ENCODE results near the gene DPM2. TPM values are rescaled to one million over a fixed set of nuclear protein-coding genes. Genes with fewer than 3 reads are reported as not detected.

Gene DPM2
- total RNA-seq, 1 experiment from 2014 or later: 56.1 TPM

GRCh38 chr9:127968700-127969383 is 31.2 kb upstream of the DPM2 start:
- CTCF ChIA-PET: interaction anchor here (1.2 to 1.4 kb wide), 2 partner anchors 17 to 52 kb away, joined by 3 to 4 read pairs; no protein-coding TSS in a partner anchor
- TF ChIP-seq ESRRA (CRISPR knock-in tag; IDR thresholded peaks at IDR 0.05; ENCODE audit: borderline replicate concordance) (no peak), TP53 (CRISPR knock-in tag; IDR thresholded peaks at IDR 0.05) (no peak), NFYB (CRISPR knock-in tag; conservative IDR thresholded peaks at IDR 0.05; ENCODE audit: low read depth) (no peak), NR2C2 (CRISPR knock-in tag; IDR thresholded peaks at IDR 0.05) (no peak), ATF6 (CRISPR knock-in tag; IDR thresholded peaks at IDR 0.05) (no peak), RORB (CRISPR knock-in tag; IDR thresholded peaks at IDR 0.05) (no peak), CREB1 (CRISPR knock-in tag; IDR thresholded peaks at IDR 0.05) (no peak), HMGA2 (CRISPR knock-in tag; IDR thresholded peaks at IDR 0.05) (no peak), MXD4 (CRISPR knock-in tag; IDR thresholded peaks at IDR 0.05; ENCODE audit: borderline replicate concordance) (no peak), ETV6 (CRISPR knock-in tag; IDR thresholded peaks at IDR 0.05) (no peak)
- ATAC-seq (no peak), DNase-seq (ENCODE audit: low spot score) (no peak)
- Mint-ChIP-seq H3K27me3 (ENCODE audit: low read depth) (no peaks in the 10 kb centered on the region), H3K27ac (peak overlapping the region; percentile 47), H3K4me1 (peaks cover 75% of the 10 kb centered on the region), H3K36me3 (no peaks in the 10 kb centered on the region; the same call in 1 of the 2 replicates), H3K9me3 (no peaks in the 10 kb centered on the region), H3K4me3 (no peak overlapping the region)
- POLR2A ChIA-PET: no interaction called here

DNA sequence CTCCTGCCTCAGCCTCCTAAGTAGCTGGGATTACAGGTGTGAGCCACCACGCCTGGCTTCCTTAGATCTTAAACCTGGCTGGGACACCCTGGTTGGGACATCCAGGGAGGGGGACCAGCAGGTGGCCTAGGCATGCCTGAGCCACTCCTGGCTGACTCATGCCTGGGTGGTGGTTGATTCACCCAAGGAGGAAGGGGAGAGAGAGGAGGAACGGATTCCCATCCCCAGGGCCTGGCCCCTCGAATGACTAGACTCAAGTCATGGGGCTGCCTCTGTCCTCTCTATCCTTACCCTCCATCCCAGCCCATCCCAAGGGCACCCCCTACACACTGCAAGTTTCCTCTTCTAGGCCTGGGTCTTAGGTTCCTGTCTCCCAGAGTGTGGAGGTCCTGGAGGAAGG is 30.4 kb upstream of the DPM2 start:
- Mint-ChIP-seq H3K36me3 (no peaks in the 10 kb centered on the region; the same call in 1 of the 2 replicates), H3K27ac (peak overlapping the region; percentile 47), H3K4me1 (peaks cover 80% of the 10 kb centered on the region), H3K27me3 (ENCODE audit: low read depth) (no peaks in the 10 kb centered on the region), H3K9me3 (no peaks in the 10 kb centered on the region), H3K4me3 (no peak overlapping the region)
- ATAC-seq: no peak
- POLR2A ChIA-PET: interaction anchor here (0.6 kb wide), 1 partner anchor 420 kb away, joined by 4 read pairs; no protein-coding TSS in a partner anchor
- TF ChIP-seq, protein P1, sequence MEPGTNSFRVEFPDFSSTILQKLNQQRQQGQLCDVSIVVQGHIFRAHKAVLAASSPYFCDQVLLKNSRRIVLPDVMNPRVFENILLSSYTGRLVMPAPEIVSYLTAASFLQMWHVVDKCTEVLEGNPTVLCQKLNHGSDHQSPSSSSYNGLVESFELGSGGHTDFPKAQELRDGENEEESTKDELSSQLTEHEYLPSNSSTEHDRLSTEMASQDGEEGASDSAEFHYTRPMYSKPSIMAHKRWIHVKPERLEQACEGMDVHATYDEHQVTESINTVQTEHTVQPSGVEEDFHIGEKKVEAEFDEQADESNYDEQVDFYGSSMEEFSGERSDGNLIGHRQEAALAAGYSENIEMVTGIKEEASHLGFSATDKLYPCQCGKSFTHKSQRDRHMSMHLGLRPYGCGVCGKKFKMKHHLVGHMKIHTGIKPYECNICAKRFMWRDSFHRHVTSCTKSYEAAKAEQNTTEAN (CRISPR knock-in tag; IDR thresholded peaks at IDR 0.05): no peak
- TF ChIP-seq SMAD4 (CRISPR knock-in tag; IDR thresholded peaks at IDR 0.05) (no peak), ELF4 (CRISPR knock-in tag; IDR thresholded peaks at IDR 0.05; ENCODE audit: low read depth) (no peak), ZNF219 (CRISPR knock-in tag; IDR thresholded peaks at IDR 0.05; ENCODE audit: borderline replicate concordance) (no peak)
- TF ChIP-seq, protein P2, sequence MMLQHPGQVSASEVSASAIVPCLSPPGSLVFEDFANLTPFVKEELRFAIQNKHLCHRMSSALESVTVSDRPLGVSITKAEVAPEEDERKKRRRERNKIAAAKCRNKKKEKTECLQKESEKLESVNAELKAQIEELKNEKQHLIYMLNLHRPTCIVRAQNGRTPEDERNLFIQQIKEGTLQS (CRISPR knock-in tag; conservative IDR thresholded peaks at IDR 0.05): no peak
- DNase-seq (ENCODE audit: low spot score): no peak
- CTCF ChIA-PET: interaction anchor here (0.6 to 1.4 kb wide), 4 partner anchors 12 to 53 kb away, joined by 3 to 4 read pairs (median 4); no protein-coding TSS in a partner anchor

DNA sequence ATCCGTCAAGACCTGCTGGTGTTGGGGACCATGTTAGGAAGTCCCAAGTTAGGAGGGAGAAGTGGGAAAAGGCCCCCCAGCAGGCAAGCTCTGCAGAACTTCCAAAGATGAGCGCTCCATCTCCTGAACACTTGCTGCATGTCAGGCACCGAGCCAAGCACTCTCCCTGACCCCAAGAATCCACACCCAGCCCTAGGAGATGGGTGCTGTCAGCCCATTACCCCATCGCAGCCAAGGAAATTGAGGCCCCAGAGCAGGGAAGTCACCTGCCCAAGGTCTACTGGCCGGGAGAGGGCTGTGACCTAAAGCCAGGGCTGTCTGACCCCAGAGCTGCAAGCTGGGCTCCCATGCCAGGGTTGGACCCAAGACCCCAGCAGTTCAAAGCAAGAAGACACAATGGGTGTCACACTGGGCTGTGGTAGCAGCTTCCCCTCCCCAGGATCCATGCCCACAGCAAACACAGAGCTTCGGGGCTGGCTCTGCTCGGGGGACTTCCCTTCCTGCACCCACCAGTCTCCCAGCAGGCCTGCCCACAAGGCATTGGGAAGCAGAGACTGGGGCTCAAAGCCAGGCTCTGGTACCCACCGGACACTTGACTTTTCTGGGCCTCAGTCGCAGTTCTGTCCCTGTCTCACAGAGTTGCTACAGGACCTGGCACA is 29.6 kb upstream of the DPM2 start:
- peak overlapping the region; percentile 68 for H3K27ac Mint-ChIP-seq
- peaks cover 80% of the 10 kb centered on the region for H3K4me1 Mint-ChIP-seq
- no peaks in the 10 kb centered on the region for H3K9me3 Mint-ChIP-seq
- no peak overlapping the region for H3K4me3 Mint-ChIP-seq
- no peak for ATAC-seq
- CTCF ChIA-PET: interaction anchor here (0.8 to 1.2 kb wide), 3 partner anchors 11 to 151 kb away, joined by 3 read pairs; no protein-coding TSS in a partner anchor
- DNase-seq (ENCODE audit: low spot score): no peak
- no peaks in the 10 kb centered on the region; the same call in 1 of the 2 replicates for H3K36me3 Mint-ChIP-seq
- POLR2A ChIA-PET: no interaction called here
- no peaks in the 10 kb centered on the region for H3K27me3 Mint-ChIP-seq (ENCODE audit: low read depth)
- TF ChIP-seq TP53 (CRISPR knock-in tag; IDR thresholded peaks at IDR 0.05) (no peak), SOX15 (CRISPR knock-in tag; IDR thresholded peaks at IDR 0.05) (no peak), ZNF121 (CRISPR knock-in tag; IDR thresholded peaks at IDR 0.05) (no peak), ZNF671 (CRISPR knock-in tag; IDR thresholded peaks at IDR 0.05) (no peak), JAZF1 (CRISPR knock-in tag; IDR thresholded peaks at IDR 0.05) (no peak), ZNF232 (CRISPR knock-in tag; IDR thresholded peaks at IDR 0.05) (no peak), ZNF396 (CRISPR knock-in tag; IDR thresholded peaks at IDR 0.05; ENCODE audit: borderline replicate concordance) (no peak), NR2C2 (CRISPR knock-in tag; IDR thresholded peaks at IDR 0.05) (no peak), CBFB (CRISPR knock-in tag; IDR thresholded peaks at IDR 0.05; ENCODE audit: low read depth) (no peak), ZNF263 (CRISPR knock-in tag; IDR thresholded peaks at IDR 0.05; ENCODE audit: low read depth) (no peak), ZMAT4 (CRISPR knock-in tag; IDR thresholded peaks at IDR 0.05) (no peak), ZNF281 (CRISPR knock-in tag; IDR thresholded peaks at IDR 0.05) (no peak)
